Stimulated activated CD8-positive, alpha-beta memory T cell treated with anti-CD3 and anti-CD28 coated beads, Interleukin-7, amount 100 ng/mL, for 1 hour (primary cell): ENCODE data around the gene OR10H3.
"Not testable (repeated sequence)": the region's sequence is repeated elsewhere in the genome, so short reads cannot be mapped to it uniquely, and the experiment has no call there.

Experiments
- DNase-seq, 2 donors: peaks; one replicate each; pipeline ENCODE4 v3.0.0-alpha.2; 2020; ENCODE audit warnings: low read depth in 2 of 2

The OR10H3 gene, protein sequence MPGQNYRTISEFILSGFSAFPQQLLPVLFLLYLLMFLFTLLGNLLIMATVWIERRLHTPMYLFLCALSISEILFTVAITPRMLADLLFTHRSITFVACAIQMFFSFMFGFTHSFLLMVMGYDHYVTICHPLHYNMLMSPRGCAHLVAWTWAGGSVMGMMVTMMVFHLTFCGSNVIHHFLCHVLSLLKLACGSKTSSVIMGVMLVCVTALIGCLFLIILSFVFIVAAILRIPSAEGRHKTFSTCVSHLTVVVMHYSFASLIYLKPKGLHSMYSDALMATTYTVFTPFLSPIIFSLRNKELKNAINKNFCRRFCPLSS

DNA sequence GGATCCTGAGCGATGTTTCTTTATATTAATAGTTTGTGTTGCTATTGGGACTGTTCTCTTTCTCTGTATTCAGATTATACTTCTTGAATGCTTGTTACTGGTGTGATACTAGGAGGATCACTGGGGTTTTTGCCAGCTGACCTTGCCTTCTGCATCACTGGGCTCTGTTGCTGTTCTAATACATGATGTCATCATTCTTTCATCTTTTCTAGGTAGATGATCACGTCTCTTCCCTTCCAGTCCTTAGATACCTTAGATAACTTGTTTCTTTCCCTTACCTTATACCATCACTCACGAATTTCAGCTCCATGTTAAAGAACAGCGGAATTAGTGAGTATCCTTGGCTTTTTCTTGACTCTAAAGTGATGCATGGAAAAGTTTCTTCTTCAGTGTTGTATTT lies at the start of gene OR10H3:
TSS of gene OR10H3 (plus strand) at position 264 of the 400 bp plus-strand sequence. CDS start 3,408 bp downstream, outside the sequence.
- no peak for DNase-seq

DNA sequence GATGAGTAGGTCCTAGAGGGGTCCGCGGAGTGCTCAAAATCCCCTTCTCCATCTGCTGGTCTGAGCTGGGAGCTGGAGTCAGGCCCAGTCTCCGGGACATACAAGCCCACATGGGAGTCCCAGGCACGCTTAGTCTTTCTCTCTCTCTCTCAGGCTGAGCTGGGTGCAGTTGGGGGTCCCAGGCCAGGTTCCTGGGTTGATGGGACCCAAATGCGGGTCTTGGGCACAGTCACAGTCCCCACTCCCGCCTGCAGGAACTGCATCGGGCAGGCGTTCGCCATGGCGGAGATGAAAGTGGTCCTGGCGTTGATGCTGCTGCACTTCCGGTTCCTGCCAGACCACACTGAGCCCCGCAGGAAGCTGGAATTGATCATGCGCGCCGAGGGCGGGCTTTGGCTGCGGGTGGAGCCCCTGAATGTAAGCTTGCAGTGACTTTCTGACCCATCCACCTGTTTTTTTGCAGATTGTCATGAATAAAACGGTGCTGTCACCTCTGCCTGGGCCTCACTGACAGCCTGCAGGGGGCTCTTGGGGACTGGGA lies 41.1 kb upstream of the OR10H3 start:
- no peak for DNase-seq

GRCh38 chr19:15701757-15702533 lies 35.8 kb upstream of the OR10H3 start:
- DNase-seq: no peak

- DNase-seq: no peak
Observed at GRCh38 chr19:15702534-15702930, 35.3 kb upstream of the OR10H3 start.

GRCh38 chr19:15714638-15715037 lies 23.1 kb upstream of the OR10H3 start:
- DNase-seq: no peak

- no peak for DNase-seq
Observed at GRCh38 chr19:15715642-15716041, 22.1 kb upstream of the OR10H3 start.

- DNase-seq: no peak
Observed at GRCh38 chr19:15717809-15718208, 20.0 kb upstream of the OR10H3 start.

DNA sequence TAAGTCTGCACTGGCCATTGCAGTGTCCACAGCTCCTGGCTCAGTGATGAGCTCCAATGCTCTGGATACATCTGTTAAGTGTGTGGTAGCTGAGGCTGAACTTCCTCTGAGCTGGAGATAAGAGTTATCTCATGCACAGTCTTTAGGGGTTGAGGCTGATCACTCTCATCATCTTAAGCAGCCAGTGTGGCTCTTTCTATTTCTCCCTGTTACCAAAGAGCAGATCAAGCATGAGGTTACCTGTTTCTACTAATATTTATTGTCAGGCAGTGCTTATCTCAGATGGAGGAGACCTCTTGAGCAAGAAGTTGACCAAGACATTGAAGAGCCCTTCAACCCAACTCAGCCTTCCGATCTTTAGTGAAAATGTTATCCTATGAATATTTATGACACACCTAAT lies 16.5 kb upstream of the OR10H3 start:
- DNase-seq: no peak

- DNase-seq: no peak
Observed at GRCh38 chr19:15722956-15723355, 14.8 kb upstream of the OR10H3 start.

- DNase-seq: no peak
Observed at GRCh38 chr19:15727724-15728123, 10.1 kb upstream of the OR10H3 start, which contains the start of gene OR10H2. OR10H2 (plus strand) TSS chr19:15728024; CDS start chr19:15728044, 20 bp downstream.

GRCh38 chr19:15730538-15730937 lies 7.2 kb upstream of the OR10H3 start:
- no peak for DNase-seq

GRCh38 chr19:15732388-15732787 lies 5.4 kb upstream of the OR10H3 start:
- no peak for DNase-seq

DNA sequence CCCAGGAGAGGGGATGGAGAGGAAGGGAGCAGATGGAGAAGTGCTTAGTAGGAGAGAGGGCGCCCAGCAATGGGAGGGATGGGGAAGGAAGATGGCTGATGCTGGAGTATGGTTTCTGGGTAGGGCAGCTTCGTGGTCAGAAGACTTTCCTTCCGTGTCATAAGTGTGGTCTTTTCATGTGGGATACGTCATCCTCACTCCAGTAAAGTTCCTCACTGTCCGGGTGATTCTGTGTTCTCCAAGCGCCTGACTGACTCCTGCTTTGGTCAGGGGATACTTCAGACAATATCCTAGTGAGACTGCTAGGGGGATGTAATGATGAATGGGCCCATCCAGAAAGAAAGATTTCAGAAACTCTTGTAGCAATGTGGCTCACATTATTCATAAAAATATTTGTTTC lies 3.9 kb upstream of the OR10H3 start:
- DNase-seq: no peak

GRCh38 chr19:15740785-15741184 lies 3.0 kb downstream of the OR10H3 start:
- no peak for DNase-seq

- DNase-seq: no peak
Observed at GRCh38 chr19:15748239-15748638, 10.5 kb downstream of the OR10H3 start.

DNA sequence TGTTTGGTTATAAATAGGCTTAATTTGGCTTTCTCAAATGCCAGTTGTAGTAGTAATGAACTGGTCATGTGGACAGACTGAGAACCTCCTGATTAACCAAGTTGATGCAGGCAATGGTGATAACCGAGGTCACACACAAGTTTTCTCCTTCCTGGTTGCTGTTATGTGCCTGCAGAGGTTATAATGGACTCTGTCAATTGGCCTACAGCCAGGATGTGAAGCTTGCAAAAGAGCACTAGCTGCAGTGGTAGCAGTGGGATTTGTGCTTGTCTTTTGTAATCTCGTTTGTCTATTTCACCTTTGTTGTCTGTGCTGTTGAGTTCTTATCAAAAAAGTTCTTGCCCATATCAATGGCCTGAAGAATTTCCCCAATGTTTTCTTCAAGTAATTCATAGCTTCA lies 20.6 kb downstream of the OR10H3 start:
- no peak for DNase-seq

GRCh38 chr19:15759962-15760565 lies 22.3 kb downstream of the OR10H3 start:
- no peak for DNase-seq

GRCh38 chr19:15769586-15769985 lies 31.8 kb downstream of the OR10H3 start:
- no peak for DNase-seq

DNA sequence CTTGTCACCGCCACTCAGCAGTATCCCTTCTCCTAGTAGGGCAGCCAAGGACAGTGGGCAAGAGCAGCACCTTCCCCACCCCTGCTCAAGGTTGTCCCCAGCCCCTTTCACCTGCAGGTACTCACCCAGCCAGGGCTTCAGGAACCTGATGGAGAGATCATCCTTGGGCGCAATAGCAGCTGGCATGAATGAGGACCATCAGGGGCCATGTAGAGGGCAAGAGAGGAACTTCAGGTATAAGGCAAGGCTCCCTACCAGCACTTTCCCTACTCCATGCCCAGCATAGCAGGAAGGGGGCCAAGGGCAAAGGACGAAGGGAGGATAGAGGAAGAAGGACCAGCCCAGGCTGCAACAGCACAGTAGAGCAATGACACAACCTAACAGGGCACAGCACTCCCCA lies 36.4 kb downstream of the OR10H3 start:
- not testable (repeated sequence) for DNase-seq

DNA sequence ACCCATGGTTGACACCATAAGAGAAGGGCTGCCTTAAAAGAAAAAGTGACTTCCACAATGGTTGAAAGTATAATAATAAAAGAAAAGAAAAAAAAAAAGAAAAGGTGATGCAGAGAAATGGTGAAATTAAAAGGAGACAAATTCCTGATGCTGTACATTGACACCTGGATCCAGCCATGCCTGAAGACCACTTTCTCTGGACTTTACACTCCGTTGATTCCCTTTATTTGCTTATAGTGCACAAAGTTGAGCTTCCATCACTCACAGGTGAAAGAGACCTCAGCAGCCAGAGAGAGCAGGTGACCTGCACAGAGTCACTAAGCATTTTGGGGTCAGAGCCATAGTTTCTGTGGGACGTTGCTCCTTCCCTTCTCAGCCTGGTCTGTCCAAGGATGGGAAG lies 37.5 kb downstream of the OR10H3 start:
- DNase-seq: no peak

DNA sequence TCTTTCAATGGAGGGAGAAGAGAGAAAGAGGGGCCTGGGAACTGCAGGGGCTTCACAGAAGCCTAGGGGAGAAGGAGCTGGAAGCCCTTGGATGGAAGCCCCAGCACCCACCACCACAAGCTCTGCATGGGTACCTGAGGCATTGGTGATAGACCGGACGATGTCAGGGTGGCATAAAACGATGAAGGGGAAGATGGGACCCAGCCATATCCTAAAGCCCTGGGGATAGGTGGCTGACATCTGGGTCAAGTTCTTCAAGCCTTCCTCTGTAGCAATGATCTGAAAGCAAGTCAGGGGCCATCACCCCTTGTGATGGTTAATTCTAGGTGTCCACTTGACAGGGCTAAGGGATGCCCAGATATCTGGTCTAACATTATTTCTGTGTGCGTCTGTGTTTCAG lies 38.5 kb downstream of the OR10H3 start:
- no peak for DNase-seq
